Activated naive CD4-positive, alpha-beta T cell treated with anti-CD3 and anti-CD28 coated beads, Interleukin-2, amount 50 U/mL, for 72 hours (primary cell): ENCODE data around the gene PAXX. TPM values are rescaled to one million over a fixed set of nuclear protein-coding genes. Genes with fewer than 3 reads are reported as not detected.
A peak's percentile ranks its signal among the peaks of the same experiment; 100 is the strongest.

Source experiments
- ATAC-seq, 2 donors: fragments of 150-1000 bp; cut with Tn5 transposase; 2 replicates each; pipeline ENCODE4 v1.10.0; 2021; ENCODE audit warnings: mild to moderate bottlenecking in 2 of 2, moderate library complexity in 2 of 2
- DNase-seq, 2 donors: peaks; one replicate each; pipeline ENCODE4 v3.0.0; 2021 to 2022; ENCODE audit warnings: low spot score in 2 of 2
- H3K27ac Mint-ChIP-seq, 2 donors: one replicate each; pipeline ENCODE4 v1.8.0; 2022; ENCODE audit warnings: mild to moderate bottlenecking in 2 of 2, mixed read lengths in 2 of 2
- H3K36me3 Mint-ChIP-seq, 2 donors: one replicate each; pipeline ENCODE4 v1.8.0; 2022; ENCODE audit warnings: mixed read lengths in 2 of 2
- H3K9me3 Mint-ChIP-seq, 2 donors: one replicate each; pipeline ENCODE4 v1.8.0; 2022; ENCODE audit warnings: mixed read lengths in 2 of 2
- total RNA-seq, 2 donors: library from RNA; stranded (reverse); gene quantifications; one replicate each; pipeline ENCODE4 v1.2.3, GENCODE V29; 2022

Gene PAXX
- total RNA-seq, 2 donors from 2014 or later, result 36.7 to 64.5 TPM

DNA sequence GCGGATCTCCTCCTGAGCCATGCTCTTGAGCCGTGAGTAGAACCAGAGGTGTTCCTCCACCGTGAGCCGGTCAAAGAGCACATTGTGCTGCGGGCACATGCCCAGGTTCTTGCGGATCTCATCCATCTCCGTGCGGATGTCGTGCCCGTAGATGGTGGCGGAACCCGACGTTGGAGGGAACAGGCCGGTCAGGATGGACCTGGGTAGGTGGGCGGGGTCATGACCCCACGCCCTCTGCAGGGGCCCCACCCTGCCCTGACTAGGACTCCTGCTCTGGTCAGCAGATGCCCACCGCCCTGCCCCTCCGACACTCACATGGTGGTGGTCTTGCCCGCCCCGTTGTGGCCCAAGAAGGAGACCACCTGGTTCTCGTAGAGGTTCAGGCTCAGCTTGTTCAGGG is 23.8 kb downstream of the PAXX start:
- ATAC-seq (no peak), DNase-seq (no peak)
- H3K36me3 Mint-ChIP-seq, result no peaks in the 10 kb centered on the region
- H3K9me3 Mint-ChIP-seq, result no peaks in the 10 kb centered on the region
- no peak overlapping the region for H3K27ac Mint-ChIP-seq

DNA sequence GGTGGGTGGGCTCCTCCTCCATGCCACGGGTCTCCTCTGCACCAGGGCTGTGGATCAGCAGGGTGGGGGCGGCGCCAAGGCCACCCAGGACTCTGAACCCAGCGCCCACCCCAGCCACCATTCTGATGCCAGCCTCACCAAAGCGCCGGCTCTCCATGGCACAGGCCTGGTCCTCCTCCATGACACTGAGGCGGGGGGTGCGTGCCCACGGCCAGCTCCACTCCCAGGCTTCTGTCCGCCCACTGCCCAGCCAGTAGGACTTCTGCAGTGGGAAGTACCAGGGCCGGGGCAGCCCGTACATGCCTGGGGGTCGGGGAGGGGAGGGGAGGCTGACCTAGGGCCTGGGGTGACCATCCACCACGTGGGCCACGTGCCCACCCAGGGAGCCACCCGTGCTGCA is 24.2 kb downstream of the PAXX start:
- Mint-ChIP-seq H3K9me3 (no peaks in the 10 kb centered on the region), H3K27ac (no peak overlapping the region), H3K36me3 (no peaks in the 10 kb centered on the region)
- ATAC-seq, result no peak
- no peak for DNase-seq

DNA sequence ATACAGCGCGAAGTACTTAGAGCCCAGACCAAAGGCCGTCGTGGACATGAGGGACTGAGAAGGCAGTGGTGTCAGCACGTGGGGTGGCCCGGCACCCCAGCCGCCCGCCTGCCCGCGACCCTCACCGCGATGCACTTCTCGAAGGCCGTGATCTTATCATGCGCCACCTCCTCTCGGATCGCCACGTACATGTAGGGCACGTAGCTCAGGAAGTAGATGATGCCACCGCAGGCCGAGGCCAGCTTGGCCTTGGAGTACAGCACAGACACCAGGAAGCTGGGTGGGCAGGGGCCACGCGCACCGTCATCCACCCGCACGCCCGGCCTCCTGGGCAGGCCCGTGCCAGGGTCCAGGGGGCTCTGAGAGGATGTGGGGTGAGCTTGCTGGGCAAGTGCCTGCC is 24.8 kb downstream of the PAXX start:
- Mint-ChIP-seq H3K36me3 (no peaks in the 10 kb centered on the region), H3K27ac (no peak overlapping the region), H3K9me3 (no peaks in the 10 kb centered on the region)
- DNase-seq, result no peak
- no peak for ATAC-seq

DNA sequence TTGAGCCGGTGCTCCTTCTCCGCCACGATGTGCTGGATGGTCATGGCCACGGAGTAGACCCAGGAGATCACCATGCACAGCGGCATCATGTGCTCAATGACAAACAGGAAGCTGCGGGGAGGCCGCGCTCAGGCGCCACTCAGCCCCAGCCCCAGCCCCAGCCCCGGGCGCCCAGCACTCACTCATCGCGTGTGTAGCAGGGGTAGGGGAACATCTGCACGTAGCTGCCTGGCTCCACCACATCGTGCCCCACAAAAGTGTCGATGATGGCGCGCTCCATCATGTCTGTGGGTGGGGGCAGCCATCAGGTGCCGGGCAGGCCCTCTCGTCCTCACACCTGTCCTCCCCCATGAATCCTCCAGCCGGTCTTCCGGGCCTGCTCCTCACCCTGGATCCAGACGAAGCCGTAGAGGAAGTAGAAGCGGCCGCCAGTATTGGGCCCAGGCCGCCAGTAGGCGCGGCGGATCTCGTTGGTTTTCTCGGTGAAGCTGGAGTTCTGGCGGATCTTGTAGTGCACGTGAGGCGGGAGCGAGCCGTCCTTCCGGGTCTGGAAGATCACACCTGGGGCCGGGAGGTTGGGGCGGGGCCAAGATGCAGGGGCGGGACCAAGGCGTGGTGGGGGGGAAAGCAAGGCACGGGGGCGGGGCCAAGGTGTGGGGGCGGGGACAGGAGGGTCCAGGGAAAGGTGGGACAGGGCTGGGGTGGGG is 25.7 kb downstream of the PAXX start:
- no peaks in the 10 kb centered on the region for H3K9me3 Mint-ChIP-seq
- ATAC-seq (no peak), DNase-seq (no peak)
- H3K36me3 Mint-ChIP-seq, result no peaks in the 10 kb centered on the region
- H3K27ac Mint-ChIP-seq, result no peak overlapping the region

DNA sequence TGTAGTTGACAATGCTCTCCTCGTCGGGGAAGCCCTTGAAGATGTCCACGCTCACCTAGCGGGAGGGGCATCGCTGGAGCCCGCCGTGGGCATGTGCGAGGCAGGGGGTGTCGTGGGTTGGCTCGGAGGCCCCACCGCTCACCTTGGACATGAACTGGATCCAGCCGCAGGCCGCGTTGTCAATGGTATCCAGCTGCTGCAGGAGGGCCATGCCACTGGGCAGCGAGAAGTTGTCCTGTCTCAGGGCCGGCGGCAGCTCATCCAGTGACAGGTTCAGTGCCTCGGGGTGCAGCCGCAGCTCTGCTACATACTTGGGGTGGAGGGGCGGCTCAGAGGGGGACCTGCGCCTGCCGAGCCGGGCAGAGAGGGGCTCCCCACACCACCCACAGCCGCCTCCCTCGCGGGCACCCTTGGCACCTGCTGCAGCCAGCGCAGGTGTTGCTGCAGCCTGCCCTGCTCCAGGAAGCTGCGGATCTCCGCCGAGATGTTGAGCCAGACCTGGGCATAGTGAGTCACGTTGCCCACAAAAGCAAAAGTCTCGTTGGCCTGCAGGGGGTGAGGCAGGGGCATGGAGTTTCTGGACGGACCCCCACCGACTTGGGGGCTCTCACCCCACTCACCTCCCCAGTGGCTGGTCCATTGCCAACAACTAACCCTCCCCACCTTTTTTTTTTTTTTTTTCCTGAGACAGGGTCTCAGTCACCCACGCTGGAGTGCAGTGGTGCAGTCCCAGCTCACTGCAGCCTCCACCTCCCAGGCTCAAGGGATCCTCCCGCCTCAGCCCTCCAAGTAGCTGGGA is 26.7 kb downstream of the PAXX start:
- no peak for ATAC-seq
- H3K27ac Mint-ChIP-seq, result no peak overlapping the region
- no peaks in the 10 kb centered on the region for H3K9me3 Mint-ChIP-seq

DNA sequence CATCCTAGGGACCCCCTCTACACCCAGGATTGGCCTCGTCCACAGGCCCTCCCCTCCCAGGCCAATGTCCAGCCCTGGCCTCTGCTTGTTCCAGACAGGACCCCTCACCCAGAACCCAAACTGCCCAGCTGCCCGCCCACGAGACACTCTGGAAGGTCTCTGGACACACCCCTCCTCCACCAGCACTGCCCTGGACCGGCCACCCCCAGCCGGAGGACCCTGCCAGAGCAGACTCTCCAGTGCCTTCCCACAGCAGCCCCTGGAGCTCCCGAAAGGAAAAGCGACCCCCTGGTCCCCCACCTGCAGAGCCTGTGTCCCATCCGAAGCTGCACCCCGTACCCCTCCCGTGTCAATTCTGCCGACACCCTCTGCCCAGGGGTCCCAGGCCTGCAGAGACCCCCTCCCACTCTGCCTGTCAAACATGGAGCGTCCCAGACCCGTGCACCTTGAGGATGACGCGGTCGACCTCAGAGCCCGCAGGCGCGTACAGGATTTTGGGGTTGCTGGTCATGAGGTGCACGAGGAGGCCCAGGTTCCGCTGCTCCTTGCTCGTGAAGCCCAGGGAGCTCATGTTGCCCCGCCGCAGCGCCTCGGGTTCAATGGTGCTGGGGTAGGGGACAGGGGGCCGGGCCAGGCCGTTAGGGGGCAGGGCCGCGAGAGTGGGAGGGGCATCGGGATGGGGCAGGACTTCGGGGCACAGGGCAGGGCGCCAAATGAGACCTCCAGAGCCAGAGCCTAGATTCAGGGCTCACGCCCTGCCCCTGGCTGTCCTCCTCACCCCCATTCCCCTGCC is 27.9 kb downstream of the PAXX start:
- Mint-ChIP-seq H3K36me3 (no peaks in the 10 kb centered on the region), H3K27ac (no peak overlapping the region), H3K9me3 (no peaks in the 10 kb centered on the region)
- ATAC-seq (no peak), DNase-seq (no peak)

More for the DNA sequence above, 26.7 kb downstream of the PAXX start:
- H3K36me3 Mint-ChIP-seq, result no peaks in the 10 kb centered on the region
- DNase-seq, result no peak

DNA sequence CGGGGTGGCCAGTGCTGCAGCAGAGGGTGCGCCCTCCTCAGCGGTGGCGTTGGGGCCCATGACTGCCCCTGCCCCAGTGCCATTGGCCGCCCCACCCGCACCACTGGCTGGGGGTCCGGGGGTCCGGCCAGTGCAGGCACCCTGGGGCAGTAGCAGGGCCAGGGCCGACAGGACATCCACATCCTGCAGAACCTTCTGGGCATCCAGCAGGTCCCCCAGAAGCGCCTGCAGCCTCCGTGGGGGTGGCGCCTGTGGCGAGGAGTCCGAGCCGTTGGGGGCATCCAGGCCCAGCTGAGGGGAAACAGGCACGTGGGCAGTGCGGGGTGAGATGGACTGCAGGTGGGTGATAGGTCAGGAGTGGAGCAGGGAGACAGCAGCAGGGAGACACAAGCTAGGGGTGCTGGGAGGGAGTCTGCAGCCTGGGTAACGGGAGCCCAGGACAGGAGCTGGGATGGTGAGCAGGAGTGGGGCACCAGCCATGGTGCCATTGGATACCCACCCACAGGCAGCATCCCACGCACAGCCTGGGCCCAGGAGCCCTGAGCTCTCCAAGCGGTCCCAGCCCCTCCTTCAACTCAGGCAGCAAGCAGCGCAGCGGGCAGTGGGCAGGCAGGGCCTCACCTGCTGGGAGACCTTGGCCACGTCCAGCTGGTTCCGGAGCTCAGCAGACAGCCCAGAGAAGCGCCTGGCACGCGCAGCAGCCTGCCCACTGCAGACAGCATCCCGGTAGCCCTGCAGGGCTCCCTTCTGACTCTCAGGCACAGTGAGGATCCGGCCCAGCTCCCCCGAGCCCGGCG is 28.7 kb downstream of the PAXX start:
- Mint-ChIP-seq H3K9me3 (no peaks in the 10 kb centered on the region), H3K36me3 (no peaks in the 10 kb centered on the region), H3K27ac (no peak overlapping the region)
- DNase-seq (no peak), ATAC-seq (no peak)

DNA sequence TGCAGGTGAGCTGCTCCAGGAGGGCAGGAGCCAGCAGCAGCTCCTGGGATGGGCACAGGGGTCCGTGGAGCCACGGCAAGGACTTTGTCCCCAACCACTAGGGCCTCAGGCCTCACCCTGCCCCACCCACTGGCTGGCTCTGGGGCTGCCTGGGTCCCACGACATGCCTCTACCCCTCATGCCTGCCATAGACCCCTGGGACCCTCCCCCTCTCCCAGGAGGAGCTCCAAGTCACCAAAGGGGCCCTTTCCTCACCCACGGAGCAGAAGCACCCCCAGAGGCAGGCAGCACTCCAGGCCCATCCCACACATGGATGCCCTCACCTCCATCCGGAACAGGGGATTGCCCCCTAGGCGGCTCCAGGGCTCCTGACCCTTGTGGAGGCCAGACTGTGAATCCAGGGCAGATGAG is 29.4 kb downstream of the PAXX start:
- Mint-ChIP-seq H3K9me3 (no peaks in the 10 kb centered on the region), H3K27ac (no peak overlapping the region), H3K36me3 (no peaks in the 10 kb centered on the region)
- ATAC-seq (peak in 1 of 2 donors; percentile 9), DNase-seq (no peak)

DNA sequence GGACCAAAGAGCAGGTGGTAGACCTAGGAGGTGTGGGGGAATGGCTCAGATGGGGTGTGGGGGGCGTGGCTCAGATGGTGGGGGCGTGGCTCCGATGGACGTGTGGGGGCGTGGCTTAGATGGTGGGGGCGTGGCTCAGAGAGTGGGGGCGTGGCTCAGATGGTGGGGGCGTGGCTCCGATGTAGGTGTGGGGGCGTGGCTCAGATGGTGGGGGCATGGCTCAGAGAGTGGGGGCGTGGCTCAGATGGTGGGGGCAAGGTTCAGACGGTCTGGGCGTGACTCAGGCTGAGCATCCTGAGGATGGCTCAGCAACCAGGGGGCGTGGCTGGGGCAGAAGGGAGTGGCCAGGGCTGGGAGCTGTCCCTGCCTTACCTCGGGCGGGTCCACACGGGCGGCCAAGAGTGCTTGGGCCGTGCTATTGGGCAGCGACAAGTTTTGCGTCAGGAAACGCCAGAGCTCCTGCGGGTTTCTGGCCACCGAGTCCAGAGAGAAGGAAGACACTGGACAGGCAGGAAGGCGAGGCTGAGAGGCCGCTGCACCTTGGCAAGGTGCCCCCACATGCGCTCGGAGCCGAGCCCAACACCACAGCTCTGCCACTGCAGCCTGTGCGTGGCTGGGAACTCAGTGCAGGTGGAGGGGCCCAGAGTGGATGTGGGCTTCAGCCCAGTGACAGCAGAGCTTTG is 29.9 kb downstream of the PAXX start:
- peak in 1 of 2 donors; percentile 79 for DNase-seq
- peak; percentile 52 to 93 for ATAC-seq
- H3K36me3 Mint-ChIP-seq, result no peaks in the 10 kb centered on the region
- H3K9me3 Mint-ChIP-seq, result no peaks in the 10 kb centered on the region
- no peak overlapping the region for H3K27ac Mint-ChIP-seq

DNA sequence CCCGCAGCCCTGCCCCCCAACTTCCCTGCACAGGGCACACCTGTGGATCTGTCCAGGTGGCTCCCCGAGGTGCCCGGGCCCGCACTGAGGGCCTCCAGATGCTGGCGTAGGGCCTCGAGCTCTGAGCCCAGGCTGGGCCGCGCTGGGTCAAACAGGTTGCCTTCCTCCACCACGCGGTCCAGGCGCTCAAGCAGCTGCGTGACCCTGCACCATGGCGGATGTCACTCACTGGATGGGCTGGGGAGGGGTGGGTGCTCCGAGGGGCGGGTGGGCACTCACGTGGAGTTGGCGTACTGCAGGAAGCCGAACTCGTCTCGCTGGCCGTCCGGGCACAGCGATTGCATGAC is 30.4 kb downstream of the PAXX start:
- DNase-seq (no peak), ATAC-seq (no peak)
- Mint-ChIP-seq H3K9me3 (no peaks in the 10 kb centered on the region), H3K36me3 (no peaks in the 10 kb centered on the region), H3K27ac (no peak overlapping the region)

DNA sequence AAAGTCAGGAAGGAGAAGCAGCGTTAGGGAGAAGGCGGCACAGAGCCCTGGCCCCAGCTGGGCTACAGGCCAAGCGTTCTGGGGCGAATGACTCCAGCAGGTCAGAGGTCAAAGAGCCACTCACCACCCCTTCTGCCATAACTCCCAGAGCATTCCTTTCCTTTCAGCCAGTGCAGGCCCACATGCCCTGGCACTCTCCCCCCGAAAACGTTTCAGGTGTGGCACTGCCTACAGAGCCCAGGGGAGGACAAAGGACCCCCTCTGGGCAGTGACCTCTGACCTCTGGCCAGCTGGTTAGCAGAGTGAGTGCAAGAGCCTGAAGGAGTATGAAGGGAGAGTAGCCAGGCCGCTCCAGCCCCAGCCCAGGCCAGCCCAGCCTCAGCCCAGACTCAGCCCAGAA is 30.9 kb downstream of the PAXX start:
- DNase-seq, result no peak
- Mint-ChIP-seq H3K27ac (no peak overlapping the region), H3K36me3 (no peaks in the 10 kb centered on the region), H3K9me3 (no peaks in the 10 kb centered on the region)
- ATAC-seq, result no peak

DNA sequence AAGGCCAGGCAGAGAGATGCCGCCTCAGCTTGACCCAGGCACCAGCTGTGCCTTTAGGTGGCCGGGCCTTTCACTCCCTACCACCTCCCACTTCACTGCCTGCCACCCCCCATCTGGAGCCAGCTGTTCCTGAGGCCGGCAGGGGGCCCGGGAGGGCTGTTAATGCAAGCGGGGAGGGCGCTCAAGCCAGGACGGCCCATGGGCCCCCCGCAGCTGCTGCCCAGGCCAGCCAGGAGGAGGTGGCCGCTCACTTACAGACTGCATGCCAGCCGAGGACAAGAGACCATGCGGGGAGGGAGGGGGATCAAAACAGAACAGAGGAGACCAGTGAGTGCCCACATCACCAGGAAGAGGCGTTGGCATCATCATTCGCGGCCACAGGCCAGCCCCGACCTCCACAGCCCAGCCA is 31.4 kb downstream of the PAXX start:
- no peak overlapping the region for H3K27ac Mint-ChIP-seq
- no peak for DNase-seq
- no peaks in the 10 kb centered on the region for H3K36me3 Mint-ChIP-seq
- no peaks in the 10 kb centered on the region for H3K9me3 Mint-ChIP-seq
- no peak for ATAC-seq

DNA sequence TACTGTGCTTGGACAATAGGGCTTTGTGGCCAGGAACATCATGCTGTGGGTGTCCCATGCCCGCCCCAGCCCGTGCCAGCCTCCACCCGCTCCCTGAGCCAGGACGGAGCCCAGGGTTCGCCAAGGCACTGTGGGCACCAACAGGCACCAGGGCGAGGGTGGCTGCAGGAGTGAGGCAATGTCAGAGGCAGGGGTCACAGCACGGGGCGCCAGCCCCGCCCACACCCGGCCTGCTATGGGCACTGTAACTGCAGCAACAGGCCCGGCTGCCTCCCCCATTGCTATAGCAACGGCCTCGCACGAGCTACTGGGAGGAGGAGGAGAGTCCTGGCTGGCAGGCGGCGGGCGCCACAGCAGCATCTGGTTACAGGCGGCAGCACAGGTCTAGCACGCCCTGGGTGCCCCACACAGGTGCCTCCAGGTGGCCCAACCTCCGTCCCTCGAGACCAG is 33.3 kb downstream of the PAXX start:
- no peak for ATAC-seq
- no peaks in the 10 kb centered on the region for H3K36me3 Mint-ChIP-seq
- no peak for DNase-seq
- no peak overlapping the region for H3K27ac Mint-ChIP-seq
- H3K9me3 Mint-ChIP-seq, result no peaks in the 10 kb centered on the region

DNA sequence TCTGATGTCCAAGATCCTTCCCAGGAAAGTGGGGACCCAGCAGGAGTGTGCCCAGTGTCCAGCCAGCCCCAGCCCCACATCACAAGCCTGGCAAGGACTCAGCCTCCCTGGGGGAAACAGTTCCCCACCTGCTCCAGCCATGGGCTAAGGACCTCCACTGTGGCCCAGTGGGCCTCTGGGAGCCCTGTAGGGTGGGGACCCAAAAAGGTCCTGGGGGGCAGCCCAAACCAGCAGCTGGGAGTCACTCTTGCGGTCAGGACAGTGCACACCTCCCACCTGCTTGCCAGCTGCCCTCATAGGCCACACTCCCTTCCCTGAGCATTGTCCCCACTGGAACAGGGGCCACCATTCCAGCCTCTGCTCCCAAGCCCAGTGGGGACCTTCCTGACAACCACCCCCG is 34.2 kb downstream of the PAXX start:
- Mint-ChIP-seq H3K36me3 (no peaks in the 10 kb centered on the region), H3K27ac (no peak overlapping the region), H3K9me3 (no peaks in the 10 kb centered on the region)
- no peak for ATAC-seq
- DNase-seq, result no peak

DNA sequence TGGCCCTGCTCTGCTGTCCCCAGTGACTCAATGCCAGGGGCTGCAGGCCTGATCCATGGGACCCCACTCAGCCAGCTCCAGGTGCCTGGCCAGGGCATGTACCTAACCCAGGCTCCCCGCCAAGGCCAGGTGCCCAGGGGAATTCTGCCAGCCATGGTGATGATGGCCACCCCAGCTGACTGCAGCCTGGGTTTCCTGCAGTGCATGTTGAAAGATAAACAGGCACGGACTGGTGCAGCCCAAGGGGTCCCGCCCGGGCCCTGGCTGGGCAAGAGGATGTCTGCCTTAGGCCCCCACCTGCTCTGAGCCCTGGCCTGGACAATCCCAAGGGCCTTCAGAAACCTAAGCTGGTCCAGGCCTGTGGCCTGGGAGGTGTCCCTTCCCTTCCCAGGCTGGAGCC is 34.6 kb downstream of the PAXX start:
- no peak for DNase-seq
- Mint-ChIP-seq H3K9me3 (no peaks in the 10 kb centered on the region), H3K27ac (no peak overlapping the region), H3K36me3 (no peaks in the 10 kb centered on the region)
- no peak for ATAC-seq
